ENCODE results near the gene BACE1-AS. TPM values are rescaled to one million over a fixed set of nuclear protein-coding genes. Genes with fewer than 3 reads are reported as not detected.

The BACE1-AS gene
- total and polyA plus RNA-seq, 2 of the 8 experiments (the other 6 are each of a cell fraction or from before 2014, with no cell fraction given): 14.9 to 17.4 TPM

DNA sequence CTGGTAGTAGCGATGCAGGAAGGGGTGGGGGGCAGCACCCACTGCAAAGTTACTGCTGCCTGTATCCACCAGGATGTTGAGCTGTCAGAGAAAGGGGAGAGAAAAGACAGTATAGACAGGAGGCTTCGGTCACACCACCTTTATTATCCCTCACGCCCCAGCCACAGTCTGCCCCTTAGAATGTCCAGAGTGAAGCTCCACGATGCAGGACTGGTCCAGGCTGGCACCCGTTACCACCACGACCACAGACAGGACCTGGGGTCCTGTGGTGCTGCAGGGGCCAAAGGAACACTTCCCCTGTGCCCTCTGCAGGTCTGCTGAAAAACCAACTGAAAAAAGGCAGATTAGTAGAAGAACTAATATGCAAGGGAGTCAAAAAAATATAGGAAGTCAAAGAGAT, 5.7 kb downstream of the BACE1-AS start (continued):
- TF ChIP-seq TBP (IDR thresholded peaks at IDR 0.05; ENCODE audit: low read depth, low read length): no peak
- no peak for TF ChIP-seq ATF3 (IDR thresholded peaks at IDR 0.05; ENCODE audit: insufficient read depth, low read depth, low read length)
- TF ChIP-seq SIX5 (IDR thresholded peaks at IDR 0.05; ENCODE audit: low read depth, low read length): no peak
- TF ChIP-seq SRF (IDR thresholded peaks at IDR 0.05; ENCODE audit: low read depth, low read length): no peak
